Colon (tissue), 2 donors: ENCODE measurements around the gene PEX13.
"Not testable (repeated sequence)": the region's sequence is repeated elsewhere in the genome, so short reads cannot be mapped to it uniquely, and the experiment has no call there.

ENCODE experiments used
- FAIRE-seq: peaks from 2 replicates; lab custom pipeline; 2012; peaks lifted over from hg19 to GRCh38; lab: Jason Lieb, UNC
- donor health status: control.
- donor health status: control.

The PEX13 gene

GRCh38 chr2:61009355-61009754 is 8.2 kb upstream of the PEX13 start:
- no peak for FAIRE-seq

GRCh38 chr2:61011678-61012077 is 5.8 kb upstream of the PEX13 start:
- no peak for FAIRE-seq

- not testable (repeated sequence) for FAIRE-seq
Observed at GRCh38 chr2:61012303-61012702, 5.2 kb upstream of the PEX13 start.

GRCh38 chr2:61013382-61013781 is 4.1 kb upstream of the PEX13 start:
- FAIRE-seq: no peak

- FAIRE-seq: no peak
Observed at GRCh38 chr2:61014763-61015162, 2.8 kb upstream of the PEX13 start.

GRCh38 chr2:61015976-61016375 is 1.5 kb upstream of the PEX13 start:
- FAIRE-seq: peak; percentile 55

- FAIRE-seq: no peak
Observed at GRCh38 chr2:61016392-61017002, 1.0 kb upstream of the PEX13 start.

- FAIRE-seq: no peak
Observed at GRCh38 chr2:61017003-61017555, 441 bp upstream of the PEX13 start.

GRCh38 chr2:61018318-61018755 is 817 bp downstream of the PEX13 start:
- no peak for FAIRE-seq

GRCh38 chr2:61018798-61019197 is 1.3 kb downstream of the PEX13 start:
- FAIRE-seq: no peak

- FAIRE-seq: no peak
Observed at GRCh38 chr2:61021228-61021660, 3.7 kb downstream of the PEX13 start.

- no peak for FAIRE-seq
Observed at GRCh38 chr2:61023670-61024069, 6.2 kb downstream of the PEX13 start.

- no peak for FAIRE-seq
Observed at GRCh38 chr2:61029533-61029932, 12.0 kb downstream of the PEX13 start.

- not testable (repeated sequence) for FAIRE-seq
Observed at GRCh38 chr2:61034592-61034991, 17.1 kb downstream of the PEX13 start.

GRCh38 chr2:61036643-61037042 is 19.1 kb downstream of the PEX13 start:
- FAIRE-seq: not testable (repeated sequence)

- no peak for FAIRE-seq
Observed at GRCh38 chr2:61042807-61043206, 25.3 kb downstream of the PEX13 start.

GRCh38 chr2:61044636-61045035 is 27.1 kb downstream of the PEX13 start:
- no peak for FAIRE-seq

GRCh38 chr2:61045226-61045625 is 27.7 kb downstream of the PEX13 start:
- no peak for FAIRE-seq

GRCh38 chr2:61045999-61046398 is 28.5 kb downstream of the PEX13 start:
- no peak for FAIRE-seq

GRCh38 chr2:61055557-61055956 is 38.0 kb downstream of the PEX13 start:
- FAIRE-seq: no peak

- FAIRE-seq: no peak
Observed at GRCh38 chr2:61057562-61057961, 40.0 kb downstream of the PEX13 start.

- FAIRE-seq: no peak
Observed at GRCh38 chr2:61059382-61059781, 41.9 kb downstream of the PEX13 start.

- FAIRE-seq: no peak
Observed at GRCh38 chr2:61065714-61066709, 48.5 kb downstream of the PEX13 start, which contains the start of gene SANBR. SANBR (plus strand) TSS chr2:61065871; CDS start chr2:61070351, 4,480 bp downstream.
